ENCODE data around the gene OSGEP.

Gene OSGEP

GRCh38 chr14:20415782-20416206 is 38.8 kb downstream of the OSGEP start (continued):
- TF ChIP-seq SP3 (tag by site-specific recombination; IDR thresholded peaks at IDR 0.05) (no peak), ZNF629 (tag by site-specific recombination; IDR thresholded peaks at IDR 0.05) (no peak), ZNF335 (tag by site-specific recombination; conservative IDR thresholded peaks at IDR 0.05) (peak; percentile 34; the same call in 1 of the 2 replicates), ZNF76 (tag by site-specific recombination; IDR thresholded peaks at IDR 0.05; ENCODE audit: borderline replicate concordance, low read depth) (no peak), PRDM10 (tag by site-specific recombination; IDR thresholded peaks at IDR 0.05) (peak; percentile 94), ZNF654 (tag by site-specific recombination; IDR thresholded peaks at IDR 0.05; ENCODE audit: low read depth) (peak; percentile 37; the same call in 1 of the 2 replicates)
- TF ChIP-seq, protein P1, sequence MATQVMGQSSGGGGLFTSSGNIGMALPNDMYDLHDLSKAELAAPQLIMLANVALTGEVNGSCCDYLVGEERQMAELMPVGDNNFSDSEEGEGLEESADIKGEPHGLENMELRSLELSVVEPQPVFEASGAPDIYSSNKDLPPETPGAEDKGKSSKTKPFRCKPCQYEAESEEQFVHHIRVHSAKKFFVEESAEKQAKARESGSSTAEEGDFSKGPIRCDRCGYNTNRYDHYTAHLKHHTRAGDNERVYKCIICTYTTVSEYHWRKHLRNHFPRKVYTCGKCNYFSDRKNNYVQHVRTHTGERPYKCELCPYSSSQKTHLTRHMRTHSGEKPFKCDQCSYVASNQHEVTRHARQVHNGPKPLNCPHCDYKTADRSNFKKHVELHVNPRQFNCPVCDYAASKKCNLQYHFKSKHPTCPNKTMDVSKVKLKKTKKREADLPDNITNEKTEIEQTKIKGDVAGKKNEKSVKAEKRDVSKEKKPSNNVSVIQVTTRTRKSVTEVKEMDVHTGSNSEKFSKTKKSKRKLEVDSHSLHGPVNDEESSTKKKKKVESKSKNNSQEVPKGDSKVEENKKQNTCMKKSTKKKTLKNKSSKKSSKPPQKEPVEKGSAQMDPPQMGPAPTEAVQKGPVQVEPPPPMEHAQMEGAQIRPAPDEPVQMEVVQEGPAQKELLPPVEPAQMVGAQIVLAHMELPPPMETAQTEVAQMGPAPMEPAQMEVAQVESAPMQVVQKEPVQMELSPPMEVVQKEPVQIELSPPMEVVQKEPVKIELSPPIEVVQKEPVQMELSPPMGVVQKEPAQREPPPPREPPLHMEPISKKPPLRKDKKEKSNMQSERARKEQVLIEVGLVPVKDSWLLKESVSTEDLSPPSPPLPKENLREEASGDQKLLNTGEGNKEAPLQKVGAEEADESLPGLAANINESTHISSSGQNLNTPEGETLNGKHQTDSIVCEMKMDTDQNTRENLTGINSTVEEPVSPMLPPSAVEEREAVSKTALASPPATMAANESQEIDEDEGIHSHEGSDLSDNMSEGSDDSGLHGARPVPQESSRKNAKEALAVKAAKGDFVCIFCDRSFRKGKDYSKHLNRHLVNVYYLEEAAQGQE (tag by site-specific recombination; IDR thresholded peaks at IDR 0.05), result no peak

- no peaks in the 10 kb centered on the region for H3K9me3 ChIP-seq (ENCODE audit: control insufficient read depth, insufficient read depth, low read depth, low read length)
- H3K4me3 ChIP-seq (ENCODE audit: low read depth, low read length), result peak overlapping the region; percentile 85
- ChIA-PET CTCF (interaction anchor here (0.5 to 2.8 kb wide), 9 partner anchors 9 to 743 kb away, joined by 3 to 21 read pairs (median 4); partner anchors contain the start of gene PIP4P1), POLR2A (interaction anchor here (0.7 to 3.1 kb wide), 11 partner anchors 9 to 196 kb away, joined by 3 to 32 read pairs (median 5); partner anchors contain the start of genes APEX1, OSGEP, PARP2 and PIP4P1)
- H3K27ac ChIP-seq (ENCODE audit: extremely low read depth, low read depth, low read length), result peak overlapping the region; percentile 79
- no peaks in the 10 kb centered on the region for H3K36me3 ChIP-seq (ENCODE audit: control insufficient read depth in 2 of 2, insufficient read depth in 1 of 2, low read length in 2 of 2)
- peaks cover 16% of the 10 kb centered on the region for H3K4me1 ChIP-seq (ENCODE audit: control insufficient read depth, insufficient read depth, low read length)
- TF ChIP-seq ZBTB17 (tag by site-specific recombination; IDR thresholded peaks at IDR 0.05) (peak; percentile 22), HOXA7 (CRISPR knock-in tag; IDR thresholded peaks at IDR 0.05; ENCODE audit: borderline replicate concordance) (no peak), PRDM6 (tag by site-specific recombination; IDR thresholded peaks at IDR 0.05) (no peak), ZNF335 (tag by site-specific recombination; conservative IDR thresholded peaks at IDR 0.05) (peak; percentile 91), ZNF341 (tag by site-specific recombination; IDR thresholded peaks at IDR 0.05; ENCODE audit: low read depth) (no peak), SCRT2 (tag by site-specific recombination; IDR thresholded peaks at IDR 0.05) (peak; percentile 90), OSR2 (tag by site-specific recombination; IDR thresholded peaks at IDR 0.05) (no peak)
Measured at GRCh38 chr14:20413744-20414082, 40.9 kb downstream of the OSGEP start.
